Uterus (tissue), 4 donors: ENCODE data around the gene OPCML. TPM values are rescaled to one million over a fixed set of nuclear protein-coding genes. Genes with fewer than 3 reads are reported as not detected.

Source experiments
- DNase-seq, 2 donors: peaks; one replicate each; pipeline ENCODE4 v3.0.0-alpha.2; 2019 to 2020
- H3K27ac ChIP-seq, 2 donors: fragments of 200-600 bp; sonication (generic); 1 replicate in 1 of 2; 2 replicates in 1 of 2; pipeline ENCODE4 v1.5.1; 2016 to 2018
- H3K27me3 ChIP-seq, 2 donors: fragments of 200-600 bp; sonication (generic); one replicate each; pipeline ENCODE4 v1.5.1; 2018 to 2019; ENCODE audit warnings: control low read depth in 1 of 2
- H3K36me3 ChIP-seq, 2 donors: fragments of 200-600 bp; sonication (generic); one replicate each; pipeline ENCODE4 v1.5.1; 2019; ENCODE audit warnings: control low read depth in 1 of 2
- H3K4me1 ChIP-seq, 2 donors: fragments of 200-600 bp; sonication (generic); one replicate each; pipeline ENCODE4 v1.5.1; 2018 to 2019; ENCODE audit warnings: control low read depth in 1 of 2
- H3K4me3 ChIP-seq, 2 donors: fragments of 200-600 bp; sonication (generic); 1 replicate in 1 of 2; 2 replicates in 1 of 2; pipeline ENCODE4 v1.5.1; 2018 to 2019; ENCODE audit warnings: mild to moderate bottlenecking in 1 of 2
- H3K9me3 ChIP-seq, 2 donors: fragments of 200-600 bp; sonication (generic); one replicate each; pipeline ENCODE4 v1.5.1; 2019; ENCODE audit warnings: control low read depth in 1 of 2
- POLR2A ChIP-seq, 2 donors: fragments of 450-650 bp; IDR thresholded peaks; one replicate each; pipeline ENCODE4 v1.6.1; 2016; ENCODE audit warnings: antibody characterized with exemption in 2 of 2, mild to moderate bottlenecking in 1 of 2, moderate library complexity in 1 of 2
- intact Hi-C: fragments of 100-400 bp; cut with DNase I; formaldehyde crosslinking; loops from one replicate; pipeline ENCODE4 v1.15.1; 2023; ENCODE audit warnings: low total_unique reads
- total RNA-seq, 4 donors: library from RNA; depleted of rRNA in 3 of 4; stranded (reverse); fragments of >200 nt in 3 of 4; gene quantifications; one replicate each; pipeline versions ENCODE4 v1.1.0 to v1.2.4, GENCODE V29; 2014 to 2023
- TF ChIP-seq, protein P1 (sequence below), 4 experiments: fragments of 200-600 bp in 2 of 4; fragments of 450-650 bp in 2 of 4; sonication (generic) in 2 of 4; IDR thresholded peaks; one replicate each; pipeline ENCODE4 v1.5.1; 2016 to 2019; ENCODE audit warnings: antibody characterized with exemption in 4 of 4, mild to moderate bottlenecking in 2 of 4, moderate library complexity in 1 of 4
- donor health status: DM: yes; HTN: yes; CAD: no.

The OPCML gene
- total RNA-seq, 4 donors from 2014 or later: under 0.01 to 3.9 (median 1.7) TPM

DNA sequence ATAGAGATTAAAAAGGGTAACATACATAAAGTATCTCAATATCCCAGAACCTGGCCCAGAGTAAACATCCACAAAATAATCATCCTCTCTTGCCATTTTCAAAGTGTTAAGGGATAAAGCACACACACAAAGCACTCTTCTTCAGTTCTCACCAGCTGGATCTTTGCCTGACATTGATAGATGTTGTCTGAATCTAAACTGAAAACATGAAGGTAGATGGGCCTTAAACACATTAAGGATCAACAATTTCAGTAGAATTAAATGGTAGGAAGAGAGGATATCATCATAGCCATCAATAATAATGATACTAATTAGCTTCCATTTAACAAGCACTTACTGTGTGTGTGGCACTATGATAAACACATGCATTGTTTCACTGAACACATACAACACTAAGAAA, 261.1 kb downstream of the OPCML start:
- Histone ChIP-seq H3K36me3 (no peaks in the 10 kb centered on the region), H3K4me1 (no peaks in the 10 kb centered on the region)
- intact Hi-C loops: no loop called here

GRCh38 chr11:133269267-133269666, 263.0 kb downstream of the OPCML start:
- Histone ChIP-seq H3K27ac (no peak overlapping the region), H3K9me3 (no peaks in the 10 kb centered on the region), H3K4me3 (no peak overlapping the region), H3K36me3 (no peaks in the 10 kb centered on the region), H3K27me3 (no peaks in the 10 kb centered on the region), H3K4me1 (no peaks in the 10 kb centered on the region)
- intact Hi-C loops: no loop called here
- no peak for TF ChIP-seq POLR2A (IDR thresholded peaks at IDR 0.05)
- TF ChIP-seq, protein P1, sequence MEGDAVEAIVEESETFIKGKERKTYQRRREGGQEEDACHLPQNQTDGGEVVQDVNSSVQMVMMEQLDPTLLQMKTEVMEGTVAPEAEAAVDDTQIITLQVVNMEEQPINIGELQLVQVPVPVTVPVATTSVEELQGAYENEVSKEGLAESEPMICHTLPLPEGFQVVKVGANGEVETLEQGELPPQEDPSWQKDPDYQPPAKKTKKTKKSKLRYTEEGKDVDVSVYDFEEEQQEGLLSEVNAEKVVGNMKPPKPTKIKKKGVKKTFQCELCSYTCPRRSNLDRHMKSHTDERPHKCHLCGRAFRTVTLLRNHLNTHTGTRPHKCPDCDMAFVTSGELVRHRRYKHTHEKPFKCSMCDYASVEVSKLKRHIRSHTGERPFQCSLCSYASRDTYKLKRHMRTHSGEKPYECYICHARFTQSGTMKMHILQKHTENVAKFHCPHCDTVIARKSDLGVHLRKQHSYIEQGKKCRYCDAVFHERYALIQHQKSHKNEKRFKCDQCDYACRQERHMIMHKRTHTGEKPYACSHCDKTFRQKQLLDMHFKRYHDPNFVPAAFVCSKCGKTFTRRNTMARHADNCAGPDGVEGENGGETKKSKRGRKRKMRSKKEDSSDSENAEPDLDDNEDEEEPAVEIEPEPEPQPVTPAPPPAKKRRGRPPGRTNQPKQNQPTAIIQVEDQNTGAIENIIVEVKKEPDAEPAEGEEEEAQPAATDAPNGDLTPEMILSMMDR (IDR thresholded peaks at IDR 0.05): no peak
- no peak for DNase-seq

More for the DNA sequence above, 261.1 kb downstream of the OPCML start:
- TF ChIP-seq, protein P1 (IDR thresholded peaks at IDR 0.05): no peak
- no peak for TF ChIP-seq POLR2A (IDR thresholded peaks at IDR 0.05)
- Histone ChIP-seq H3K4me3 (no peak overlapping the region), H3K27ac (no peak overlapping the region), H3K27me3 (no peaks in the 10 kb centered on the region), H3K9me3 (no peaks in the 10 kb centered on the region)
- no peak for DNase-seq

GRCh38 chr11:133266986-133267385, 265.3 kb downstream of the OPCML start:
- intact Hi-C loops: no loop called here
- H3K27me3 ChIP-seq: no peaks in the 10 kb centered on the region
- no peaks in the 10 kb centered on the region for H3K36me3 ChIP-seq
- no peaks in the 10 kb centered on the region for H3K4me1 ChIP-seq
- no peak overlapping the region for H3K4me3 ChIP-seq
- TF ChIP-seq, protein P1 (IDR thresholded peaks at IDR 0.05): no peak
- H3K27ac ChIP-seq: no peak overlapping the region
- DNase-seq: no peak
- H3K9me3 ChIP-seq: no peaks in the 10 kb centered on the region

DNA sequence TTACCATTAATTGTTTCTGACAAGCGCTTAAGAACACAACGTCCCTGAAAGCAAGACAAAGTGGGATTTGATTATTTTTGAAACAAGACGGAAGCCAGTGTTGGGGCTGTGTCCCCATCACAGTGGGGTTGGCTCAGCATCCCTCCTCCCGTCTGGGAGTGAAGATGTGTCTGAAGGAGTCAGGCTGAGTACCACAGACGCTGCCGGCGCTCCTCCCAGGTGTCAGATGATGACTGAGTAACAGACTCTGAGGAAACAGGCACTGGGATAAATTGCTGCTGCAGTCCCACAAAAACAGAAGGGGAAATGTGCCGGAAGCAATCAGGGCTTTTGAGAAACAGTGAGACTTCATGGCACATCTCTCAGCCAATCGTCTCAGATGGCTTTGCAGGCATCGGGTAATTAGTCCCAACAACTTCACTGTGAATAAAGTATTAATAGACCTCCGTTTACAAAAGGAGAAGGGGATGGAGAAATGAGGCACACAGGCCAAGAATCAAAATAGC, 266.7 kb downstream of the OPCML start:
- intact Hi-C loops: no loop called here
- no peak for DNase-seq
- Histone ChIP-seq H3K4me1 (no peaks in the 10 kb centered on the region), H3K36me3 (no peaks in the 10 kb centered on the region), H3K9me3 (no peaks in the 10 kb centered on the region), H3K27me3 (no peaks in the 10 kb centered on the region), H3K4me3 (no peak overlapping the region), H3K27ac (no peak overlapping the region)
- TF ChIP-seq, protein P1 (IDR thresholded peaks at IDR 0.05): no peak
- TF ChIP-seq POLR2A (IDR thresholded peaks at IDR 0.05): no peak

DNA sequence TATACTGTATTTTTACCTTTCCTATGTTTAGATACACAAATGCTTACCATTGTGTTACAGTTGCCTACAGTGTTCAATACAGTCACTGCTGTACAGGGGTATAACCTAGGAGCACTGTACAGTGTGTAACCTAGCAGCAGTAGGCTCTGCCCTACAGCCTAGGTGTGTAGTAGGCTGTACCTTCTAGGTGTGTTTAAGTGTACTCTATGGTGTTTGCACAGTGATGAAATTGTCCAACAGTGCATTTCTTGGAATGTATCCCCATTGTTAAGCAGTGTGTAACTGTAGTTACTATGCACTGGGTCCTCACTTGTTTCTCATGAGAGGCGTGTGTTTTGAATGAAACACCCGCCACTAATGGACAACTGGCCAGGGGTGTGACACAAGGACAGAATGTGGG, 269.0 kb downstream of the OPCML start:
- Histone ChIP-seq H3K27me3 (no peaks in the 10 kb centered on the region), H3K36me3 (no peaks in the 10 kb centered on the region), H3K4me1 (no peaks in the 10 kb centered on the region), H3K4me3 (no peak overlapping the region), H3K27ac (no peak overlapping the region), H3K9me3 (no peaks in the 10 kb centered on the region)
- DNase-seq: no peak
- intact Hi-C loops: no loop called here
- no peak for TF ChIP-seq POLR2A (IDR thresholded peaks at IDR 0.05)
- TF ChIP-seq, protein P1 (IDR thresholded peaks at IDR 0.05): no peak
